Pancreas (tissue), 10 donors: ENCODE results near the gene MAP2. TPM values are rescaled to one million over a fixed set of nuclear protein-coding genes. Genes with fewer than 3 reads are reported as not detected.

ENCODE experiments used
- ATAC-seq, 4 donors: fragments of 200-7000 bp; cut with Tn5 transposase; one replicate each; pipeline versions ENCODE4 v1.8.0 to v1.9.1; 2020; ENCODE audit warnings: mild to moderate bottlenecking in 4 of 4, moderate library complexity in 4 of 4
- DNase-seq, 6 donors: peaks; one replicate each; pipeline ENCODE4 v3.0.0-alpha.2; 2020
- FAIRE-seq: peaks from 2 replicates; lab custom pipeline; 2012; peaks lifted over from hg19 to GRCh38; lab: Jason Lieb, UNC
- H3K27ac ChIP-seq, 4 donors: fragments of 200-600 bp; sonication (generic); 1 replicate in 3 of 4; 2 replicates in 1 of 4; pipeline versions ENCODE4 v1.5.0 to v1.8.0; 2020
- H3K27me3 ChIP-seq, 4 donors: fragments of 200-600 bp; one replicate each; pipeline ENCODE4 v1.8.0; 2021
- H3K36me3 ChIP-seq, 3 donors: fragments of 200-600 bp; sonication (generic) in 1 of 3; one replicate each; pipeline versions ENCODE4 v1.5.0 to v1.8.0; 2020 to 2021
- H3K4me1 ChIP-seq, 3 donors: fragments of 200-600 bp; one replicate each; pipeline ENCODE4 v1.8.0; 2021
- H3K4me3 ChIP-seq, 4 donors: fragments of 200-600 bp; sonication (generic) in 2 of 4; one replicate each; pipeline versions ENCODE4 v1.5.0 to v1.8.0; 2020 to 2021
- H3K9me3 ChIP-seq, 4 donors: fragments of 200-600 bp; one replicate each; pipeline ENCODE4 v1.8.0; 2021
- CTCF ChIP-seq, 4 donors: fragments of 200-600 bp; sonication (generic) in 3 of 4; IDR thresholded peaks; one replicate each; pipeline versions ENCODE4 v1.5.0 to v1.8.0; 2021; ENCODE audit warnings: antibody characterized with exemption in 4 of 4
- WGBS, 2 donors: extraction: QIAGEN DNeasy Blood & Tissue Kit; methylation state at CpG; one replicate each; pipeline ENCODE4 v1.1.7; 2013; 5-methylcytosine and 5-hydroxymethylcytosine counted together
- intact Hi-C, 3 donors: fragments of 100-400 bp; cut with DNase I; formaldehyde crosslinking; loops; one replicate each; pipeline versions ENCODE4 v1.11.1 to v1.14.2; 2022
- polyA plus RNA-seq, 2 donors: library from polyadenylated mRNA; stranded (reverse); fragments of 200-250 nt; gene quantifications; one replicate each; pipeline ENCODE4 v1.2.3, GENCODE V29; 2013
- total RNA-seq, 6 donors: library from RNA; stranded (reverse); fragmentation: NEBNext Ultra II Directional in 4 of 6; extraction: Animal tissue kit (Norgen Biotek cat#: 25700) in 4 of 6; gene quantifications; one replicate each; pipeline versions ENCODE4 v1.2.1 to v1.2.4, GENCODE V29; 2021 to 2023
- donor health status: healthy with polysubstance abuse.
- donor health status: DM: no; HTN: no; CAD: no; lungs with moderate emphysema.
- donor health status: DM: no; HTN: no; CAD: no.
- donor health status: control.
- donor health status: control.
- donor health status: Bipolar disorder and iron deficiency.
- donor health status: DM: yes; HTN: yes; CAD: no.
- donor health status: DM: no; HTN: no; CAD: no.
- donor health status: DM: no; HTN: no; CAD: no.
- donor health status: DM: yes; HTN: yes; CAD: no.

MAP2 gene
- total and polyA plus RNA-seq, 8 donors: 6.9 to 23.9 (median 11.2) TPM

- no peak for ATAC-seq
- WGBS, 2 donors: 49 to 63% methylated on average over 1 of the region's 1 CpG
- no peaks in the 10 kb centered on the region for H3K27me3 ChIP-seq
- no peak overlapping the region for H3K27ac ChIP-seq
- H3K4me3 ChIP-seq: no peak overlapping the region
- no peaks in the 10 kb centered on the region for H3K9me3 ChIP-seq
- no peak for FAIRE-seq
- TF ChIP-seq CTCF (IDR thresholded peaks at IDR 0.05): no peak
- no peak for DNase-seq
- H3K36me3 ChIP-seq: no peaks in the 10 kb centered on the region
- peaks cover 0 to 11% (median 6%) of the 10 kb centered on the region in 3 donors for H3K4me1 ChIP-seq
- intact Hi-C loops: no loop called here
Measured at GRCh38 chr2:209601497-209601896, 177.7 kb downstream of the MAP2 start.

DNA sequence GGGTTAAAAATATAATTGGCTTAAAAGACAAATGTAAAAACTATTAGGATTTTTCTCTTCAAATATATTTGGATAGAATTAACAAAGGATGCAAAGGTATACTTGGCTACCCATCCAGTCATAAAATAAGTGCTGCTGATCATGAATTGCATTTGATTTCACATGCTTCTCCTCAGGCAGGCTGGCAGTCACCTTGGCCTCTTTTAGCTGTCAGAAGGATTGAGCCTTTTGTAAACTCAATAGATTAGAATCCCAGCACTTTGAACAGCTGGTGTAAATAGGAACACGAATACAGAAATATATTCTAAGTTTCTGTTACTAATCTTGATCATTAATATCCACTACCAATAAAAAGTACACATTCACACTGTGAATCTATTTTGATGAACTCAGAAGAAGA lies 178.4 kb downstream of the MAP2 start:
- H3K9me3 ChIP-seq: no peaks in the 10 kb centered on the region
- intact Hi-C loops: no loop called here
- H3K27ac ChIP-seq: no peak overlapping the region
- H3K4me1 ChIP-seq: peaks cover 0 to 11% (median 6%) of the 10 kb centered on the region in 3 donors
- 30 to 42% methylated on average over 1 of the region's 1 CpG for WGBS, 2 donors
- H3K27me3 ChIP-seq: no peaks in the 10 kb centered on the region
- peak in 1 of 6 donors; percentile 17 for DNase-seq
- FAIRE-seq: no peak
- no peak overlapping the region for H3K4me3 ChIP-seq
- ATAC-seq: peak; percentile 70 to 92 (median 81)
- no peak for TF ChIP-seq CTCF (IDR thresholded peaks at IDR 0.05)
- H3K36me3 ChIP-seq: no peaks in the 10 kb centered on the region

GRCh38 chr2:209609531-209609930 lies 185.7 kb downstream of the MAP2 start:
- Histone ChIP-seq H3K27ac (no peak overlapping the region), H3K9me3 (no peaks in the 10 kb centered on the region), H3K4me1 (no peaks in the 10 kb centered on the region), H3K27me3 (no peaks in the 10 kb centered on the region), H3K36me3 (no peaks in the 10 kb centered on the region), H3K4me3 (no peak overlapping the region)
- intact Hi-C loops: no loop called here
- ATAC-seq: no peak
- TF ChIP-seq CTCF (IDR thresholded peaks at IDR 0.05): no peak
- 87 to 89% methylated on average over 2 of the region's 2 CpGs for WGBS, 2 donors
- no peak for DNase-seq
- FAIRE-seq: no peak

DNA sequence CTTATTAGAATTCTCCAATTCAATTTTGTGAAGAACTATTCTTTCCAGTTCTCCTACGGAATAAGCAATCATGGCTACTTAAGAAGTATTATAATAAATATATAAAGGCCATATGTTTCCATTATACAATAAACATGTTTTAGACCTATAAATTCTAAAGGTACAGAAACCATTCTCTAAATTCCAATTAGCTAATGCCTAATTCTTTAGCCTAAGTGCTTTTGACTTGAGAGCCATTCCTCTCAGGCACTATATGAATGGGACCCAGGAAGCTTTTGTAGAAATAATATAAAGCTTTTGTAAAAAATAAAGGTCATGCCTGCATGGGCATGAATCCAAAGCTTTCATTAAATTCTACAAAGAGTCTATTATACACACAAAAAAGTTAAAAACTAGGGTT lies 186.8 kb downstream of the MAP2 start:
- no peaks in the 10 kb centered on the region for H3K4me1 ChIP-seq
- ATAC-seq (no peak), DNase-seq (no peak), FAIRE-seq (no peak)
- H3K27ac ChIP-seq: no peak overlapping the region
- no peaks in the 10 kb centered on the region for H3K27me3 ChIP-seq
- WGBS, 2 donors: 96 to 97% methylated on average over 1 of the region's 1 CpG
- H3K9me3 ChIP-seq: no peaks in the 10 kb centered on the region
- H3K4me3 ChIP-seq: no peak overlapping the region
- no peaks in the 10 kb centered on the region for H3K36me3 ChIP-seq
- no peak for TF ChIP-seq CTCF (IDR thresholded peaks at IDR 0.05)
- intact Hi-C loops: no loop called here

GRCh38 chr2:209613649-209614305 lies 189.9 kb downstream of the MAP2 start:
- Histone ChIP-seq H3K9me3 (no peaks in the 10 kb centered on the region), H3K36me3 (no peaks in the 10 kb centered on the region), H3K4me3 (no peak overlapping the region), H3K4me1 (no peaks in the 10 kb centered on the region), H3K27ac (no peak overlapping the region), H3K27me3 (no peaks in the 10 kb centered on the region)
- 81 to 87% methylated on average over 5 of the region's 5 CpGs for WGBS, 2 donors
- no peak for FAIRE-seq
- TF ChIP-seq CTCF (IDR thresholded peaks at IDR 0.05): no peak
- ATAC-seq: no peak
- no peak for DNase-seq
- intact Hi-C loops: no loop called here
